GM03348 (cell line): Measurements from ENCODE around the gene KIF16B.

Experiments
- DNase-seq: peaks from one replicate; pipeline ENCODE4 v3.0.0; 2012; ENCODE audit warnings: low spot score

Gene KIF16B

GRCh38 chr20:16555754-16556153 is 17.5 kb downstream of the KIF16B start:
- no peak for DNase-seq

GRCh38 chr20:16554766-16555543 is 18.3 kb downstream of the KIF16B start:
- DNase-seq: no peak

GRCh38 chr20:16553684-16554083 is 19.6 kb downstream of the KIF16B start:
- DNase-seq: no peak

GRCh38 chr20:16553101-16553500 is 20.1 kb downstream of the KIF16B start:
- DNase-seq: no peak

- no peak for DNase-seq
Observed at GRCh38 chr20:16552015-16552414, 21.2 kb downstream of the KIF16B start.

- DNase-seq: no peak
Observed at GRCh38 chr20:16551607-16552006, 21.6 kb downstream of the KIF16B start.

- DNase-seq: no peak
Observed at GRCh38 chr20:16548068-16548672, 25.1 kb downstream of the KIF16B start.

GRCh38 chr20:16544949-16545348 is 28.3 kb downstream of the KIF16B start:
- DNase-seq: no peak

- DNase-seq: no peak
Observed at GRCh38 chr20:16542477-16542876, 30.8 kb downstream of the KIF16B start.

GRCh38 chr20:16541878-16542277 is 31.4 kb downstream of the KIF16B start:
- no peak for DNase-seq

GRCh38 chr20:16541226-16541625 is 32.0 kb downstream of the KIF16B start:
- DNase-seq: no peak

- no peak for DNase-seq
Observed at GRCh38 chr20:16539280-16540021, 33.8 kb downstream of the KIF16B start.

- no peak for DNase-seq
Observed at GRCh38 chr20:16538779-16539178, 34.5 kb downstream of the KIF16B start.

GRCh38 chr20:16537918-16538317 is 35.3 kb downstream of the KIF16B start:
- no peak for DNase-seq

GRCh38 chr20:16537025-16537665 is 36.1 kb downstream of the KIF16B start:
- no peak for DNase-seq

GRCh38 chr20:16535277-16535676 is 38.0 kb downstream of the KIF16B start:
- DNase-seq: no peak

- DNase-seq: no peak
Observed at GRCh38 chr20:16533502-16533901, 39.7 kb downstream of the KIF16B start.

GRCh38 chr20:16531485-16531884 is 41.8 kb downstream of the KIF16B start:
- DNase-seq: peak; percentile 1

GRCh38 chr20:16530201-16530681 is 43.0 kb downstream of the KIF16B start:
- no peak for DNase-seq

GRCh38 chr20:16528078-16528477 is 45.2 kb downstream of the KIF16B start:
- DNase-seq: peak; percentile 65

GRCh38 chr20:16527438-16527837 is 45.8 kb downstream of the KIF16B start:
- no peak for DNase-seq
